ENCODE data around the gene OSBPL5.

Gene OSBPL5

GRCh38 chr11:3195251-3196160 is 30.4 kb upstream of the OSBPL5 start:
- DNase-seq (ENCODE audit: low read depth): peak; percentile 57
- H3K4me3 ChIP-seq (ENCODE audit: low read depth, low read length): no peak overlapping the region
- TF ChIP-seq MYC (IDR thresholded peaks at IDR 0.05; ENCODE audit: low read depth, low read length): no peak
- TF ChIP-seq, protein P1, sequence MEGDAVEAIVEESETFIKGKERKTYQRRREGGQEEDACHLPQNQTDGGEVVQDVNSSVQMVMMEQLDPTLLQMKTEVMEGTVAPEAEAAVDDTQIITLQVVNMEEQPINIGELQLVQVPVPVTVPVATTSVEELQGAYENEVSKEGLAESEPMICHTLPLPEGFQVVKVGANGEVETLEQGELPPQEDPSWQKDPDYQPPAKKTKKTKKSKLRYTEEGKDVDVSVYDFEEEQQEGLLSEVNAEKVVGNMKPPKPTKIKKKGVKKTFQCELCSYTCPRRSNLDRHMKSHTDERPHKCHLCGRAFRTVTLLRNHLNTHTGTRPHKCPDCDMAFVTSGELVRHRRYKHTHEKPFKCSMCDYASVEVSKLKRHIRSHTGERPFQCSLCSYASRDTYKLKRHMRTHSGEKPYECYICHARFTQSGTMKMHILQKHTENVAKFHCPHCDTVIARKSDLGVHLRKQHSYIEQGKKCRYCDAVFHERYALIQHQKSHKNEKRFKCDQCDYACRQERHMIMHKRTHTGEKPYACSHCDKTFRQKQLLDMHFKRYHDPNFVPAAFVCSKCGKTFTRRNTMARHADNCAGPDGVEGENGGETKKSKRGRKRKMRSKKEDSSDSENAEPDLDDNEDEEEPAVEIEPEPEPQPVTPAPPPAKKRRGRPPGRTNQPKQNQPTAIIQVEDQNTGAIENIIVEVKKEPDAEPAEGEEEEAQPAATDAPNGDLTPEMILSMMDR (IDR thresholded peaks at IDR 0.05; ENCODE audit: low read depth, low read length): peak; percentile 35

- TF ChIP-seq, protein P2, sequence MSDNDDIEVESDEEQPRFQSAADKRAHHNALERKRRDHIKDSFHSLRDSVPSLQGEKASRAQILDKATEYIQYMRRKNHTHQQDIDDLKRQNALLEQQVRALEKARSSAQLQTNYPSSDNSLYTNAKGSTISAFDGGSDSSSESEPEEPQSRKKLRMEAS (IDR thresholded peaks at IDR 0.05; ENCODE audit: low read depth, low read length): no peak
- no peak for TF ChIP-seq POLR2A (IDR thresholded peaks at IDR 0.05; ENCODE audit: extremely low read depth, insufficient read length)
- no peak for TF ChIP-seq MYC (IDR thresholded peaks at IDR 0.05; ENCODE audit: low read depth, low read length)
- TF ChIP-seq, protein P1 (IDR thresholded peaks at IDR 0.05; ENCODE audit: low read depth, low read length): no peak
Measured at GRCh38 chr11:3194016-3194816, 29.1 kb upstream of the OSBPL5 start.

GRCh38 chr11:3193373-3194015 is 28.4 kb upstream of the OSBPL5 start:
- H3K4me3 ChIP-seq (ENCODE audit: low read depth, low read length): no peak overlapping the region
- DNase-seq (ENCODE audit: low read depth): no peak
- TF ChIP-seq, protein P2 (IDR thresholded peaks at IDR 0.05; ENCODE audit: low read depth, low read length): no peak
- no peak for TF ChIP-seq MYC (IDR thresholded peaks at IDR 0.05; ENCODE audit: low read depth, low read length)
- no peak for TF ChIP-seq POLR2A (IDR thresholded peaks at IDR 0.05; ENCODE audit: extremely low read depth, insufficient read length)
- TF ChIP-seq, protein P1 (IDR thresholded peaks at IDR 0.05; ENCODE audit: low read depth, low read length): no peak

More at GRCh38 chr11:3194016-3194816, 29.1 kb upstream of the OSBPL5 start:
- no peak for DNase-seq (ENCODE audit: low read depth)
- H3K4me3 ChIP-seq (ENCODE audit: low read depth, low read length): no peak overlapping the region

- no peak for DNase-seq (ENCODE audit: low read depth)
- TF ChIP-seq MYC (IDR thresholded peaks at IDR 0.05; ENCODE audit: low read depth, low read length) (no peak), POLR2A (IDR thresholded peaks at IDR 0.05; ENCODE audit: extremely low read depth, insufficient read length) (no peak)
- TF ChIP-seq, protein P1 (IDR thresholded peaks at IDR 0.05; ENCODE audit: low read depth, low read length): no peak
- TF ChIP-seq, protein P2 (IDR thresholded peaks at IDR 0.05; ENCODE audit: low read depth, low read length): no peak
Measured at GRCh38 chr11:3192511-3193372, 27.6 kb upstream of the OSBPL5 start.

More at GRCh38 chr11:3192511-3193372, 27.6 kb upstream of the OSBPL5 start:
- no peak overlapping the region for H3K4me3 ChIP-seq (ENCODE audit: low read depth, low read length)

All from NB4 (cell line).